Small intestine (tissue), 7 donors: ENCODE measurements around the gene NBR1. TPM values are rescaled to one million over a fixed set of nuclear protein-coding genes. Genes with fewer than 3 reads are reported as not detected.
"Not testable (repeated sequence)": the region's sequence is repeated elsewhere in the genome, so short reads cannot be mapped to it uniquely, and the experiment has no call there.

ENCODE experiments used
- DNase-seq, 2 donors: peaks; one replicate each; pipeline versions ENCODE4 v3.0.0 to v3.0.0-alpha.2; 2013
- FAIRE-seq: peaks from 2 replicates; lab custom pipeline; 2012; peaks lifted over from hg19 to GRCh38; lab: Jason Lieb, UNC
- H3K27ac ChIP-seq, 3 donors: one replicate each; pipeline ENCODE4 v1.5.1; 2013; ENCODE audit warnings: low read length in 2 of 3, mild to moderate bottlenecking in 2 of 3, control low read depth in 1 of 3, inconsistent platforms in 1 of 3, low read depth in 1 of 3, moderate library complexity in 1 of 3
- H3K27me3 ChIP-seq, 3 donors: one replicate each; pipeline ENCODE4 v1.6.1; 2013; ENCODE audit warnings: low read length in 3 of 3, inconsistent platforms in 1 of 3; ENCODE audit not compliant: control insufficient read depth in 3 of 3, insufficient read depth in 3 of 3
- H3K36me3 ChIP-seq, 3 donors: one replicate each; pipeline ENCODE4 v1.6.1; 2013; ENCODE audit warnings: low read length in 3 of 3, inconsistent platforms in 1 of 3, low read depth in 1 of 3, mild to moderate bottlenecking in 1 of 3, moderate library complexity in 1 of 3; ENCODE audit not compliant: control insufficient read depth in 3 of 3, insufficient read depth in 2 of 3
- H3K4me1 ChIP-seq, 3 donors: one replicate each; pipeline ENCODE4 v1.6.1; 2013; ENCODE audit warnings: low read length in 2 of 3, inconsistent platforms in 1 of 3, low read depth in 1 of 3, mild to moderate bottlenecking in 1 of 3, moderate library complexity in 1 of 3; ENCODE audit not compliant: control insufficient read depth in 3 of 3, insufficient read depth in 2 of 3
- H3K4me3 ChIP-seq, 3 donors: one replicate each; pipeline ENCODE4 v1.5.1; 2013; ENCODE audit warnings: low read length in 3 of 3, control low read depth in 1 of 3, inconsistent platforms in 1 of 3, low read depth in 1 of 3, mild to moderate bottlenecking in 1 of 3, moderate library complexity in 1 of 3
- H3K9me3 ChIP-seq, 2 donors: one replicate each; pipeline ENCODE4 v1.6.1; 2013; ENCODE audit warnings: low read depth in 1 of 2, low read length in 1 of 2; ENCODE audit not compliant: control insufficient read depth in 2 of 2, insufficient read depth in 1 of 2
- WGBS, 3 donors: extraction: QIAGEN DNeasy Blood & Tissue Kit; methylation state at CpG; one replicate each; pipeline ENCODE4 v1.1.7; 2013; 5-methylcytosine and 5-hydroxymethylcytosine counted together
- polyA plus RNA-seq, 4 donors: library from polyadenylated mRNA; stranded (reverse) in 3 of 4; unstranded in 1 of 4; fragments of 200-250 nt in 3 of 4; fragments of 120-200 nt in 1 of 4; gene quantifications; one replicate each; pipeline versions ENCODE4 v1.2.1 to v1.2.3, GENCODE V29; 2013
- donor health status: healthy with polysubstance abuse.
- donor health status: control.
- donor health status: control.
- donor health status: Bipolar disorder and iron deficiency.
- donor health status: healthy.

NBR1 gene
- polyA plus RNA-seq, 4 donors, result 42.7 to 142 (median 68.6) TPM

GRCh38 chr17:43169561-43170139 is 1.4 kb upstream of the NBR1 start:
- peak in 1 of 2 donors; percentile 7 for DNase-seq
- 0 to 2% (median 1%) methylated on average over 29 of the region's 29 CpGs for WGBS, 3 donors
- no peak for FAIRE-seq
- Histone ChIP-seq H3K4me1 (peaks cover 0 to 14% (median 2%) of the 10 kb centered on the region in 3 donors), H3K27me3 (no peaks in the 10 kb centered on the region), H3K9me3 (no peaks in the 10 kb centered on the region), H3K27ac (peak overlapping the region; percentile 72 to 97 (median 92)), H3K36me3 (peaks cover 0 to 9% (median 0%) of the 10 kb centered on the region in 3 donors), H3K4me3 (peak overlapping the region; percentile 54 to 79 (median 72))

GRCh38 chr17:43170140-43170765 is 761 bp upstream of the NBR1 start:
- peaks cover 0 to 9% (median 0%) of the 10 kb centered on the region in 3 donors for H3K36me3 ChIP-seq
- H3K4me3 ChIP-seq, result peak overlapping the region; percentile 54 to 79 (median 72)
- H3K27ac ChIP-seq, result peak overlapping the region; percentile 92 to 98 (median 97)
- DNase-seq, result peak; percentile 97 to 99
- H3K27me3 ChIP-seq, result no peaks in the 10 kb centered on the region
- H3K4me1 ChIP-seq, result peaks cover 0 to 20% (median 2%) of the 10 kb centered on the region in 3 donors
- WGBS, 3 donors, result 0 to 1% (median 0%) methylated on average over 27 of the region's 27 CpGs
- FAIRE-seq, result no peak
- H3K9me3 ChIP-seq, result no peaks in the 10 kb centered on the region

GRCh38 chr17:43171586-43172487 is 823 bp downstream of the NBR1 start:
- Histone ChIP-seq H3K4me1 (peaks cover under 1 to 26% (median 2%) of the 10 kb centered on the region in 3 donors), H3K27ac (peak overlapping the region; percentile 91 to 97 (median 92)), H3K27me3 (no peaks in the 10 kb centered on the region), H3K4me3 (peak overlapping the region; percentile 69 to 79 (median 72)), H3K9me3 (no peaks in the 10 kb centered on the region), H3K36me3 (peaks cover 0 to 9% (median 0%) of the 10 kb centered on the region in 3 donors)
- 4 to 8% (median 5%) methylated on average over 12 of the region's 12 CpGs for WGBS, 3 donors
- FAIRE-seq (no peak), DNase-seq (peak; percentile 57 to 74)

- peak overlapping the region in 1 of 3 donors; percentile 4 for H3K4me3 ChIP-seq
- H3K27ac ChIP-seq, result peak overlapping the region; percentile 24 to 84 (median 73)
- peak; percentile 3 to 18 for DNase-seq
- no peaks in the 10 kb centered on the region for H3K27me3 ChIP-seq
- H3K9me3 ChIP-seq, result no peaks in the 10 kb centered on the region
- H3K36me3 ChIP-seq, result peaks cover 0 to 20% (median 5%) of the 10 kb centered on the region in 3 donors
- 45 to 57% (median 54%) methylated on average over 4 of the region's 4 CpGs for WGBS, 3 donors
- no peak for FAIRE-seq
- H3K4me1 ChIP-seq, result peaks cover 2 to 40% (median 2%) of the 10 kb centered on the region in 3 donors
Observed at GRCh38 chr17:43175213-43176118, 4.5 kb downstream of the NBR1 start.

GRCh38 chr17:43176119-43176570 is 5.1 kb downstream of the NBR1 start:
- 1 to 34% (median 16%) methylated on average over 2 of the region's 2 CpGs for WGBS, 3 donors
- FAIRE-seq (peak; percentile 19), DNase-seq (peak; percentile 86 to 96)
- Histone ChIP-seq H3K36me3 (peaks cover 4 to 25% (median 8%) of the 10 kb centered on the region in 3 donors), H3K4me3 (no peak overlapping the region), H3K27ac (peak overlapping the region in 2 of 3 donors; percentile 73 to 84), H3K27me3 (no peaks in the 10 kb centered on the region), H3K4me1 (peaks cover 2 to 40% (median 2%) of the 10 kb centered on the region in 3 donors), H3K9me3 (no peaks in the 10 kb centered on the region)

- H3K4me3 ChIP-seq, result no peak overlapping the region
- FAIRE-seq (no peak), DNase-seq (no peak)
- H3K27ac ChIP-seq, result no peak overlapping the region
- no peaks in the 10 kb centered on the region for H3K27me3 ChIP-seq
- WGBS, 3 donors, result 91 to 96% (median 96%) methylated on average over 3 of the region's 3 CpGs
- H3K36me3 ChIP-seq, result peaks cover 4 to 67% (median 17%) of the 10 kb centered on the region in 3 donors
- peaks cover 0 to under 1% (median 0%) of the 10 kb centered on the region in 3 donors for H3K4me1 ChIP-seq
- no peaks in the 10 kb centered on the region for H3K9me3 ChIP-seq
Observed at GRCh38 chr17:43183921-43184320, 12.9 kb downstream of the NBR1 start.

- H3K9me3 ChIP-seq, FAIRE-seq, H3K27ac ChIP-seq, H3K4me1 ChIP-seq, H3K4me3 ChIP-seq, H3K27me3 ChIP-seq, DNase-seq: not testable (repeated sequence)
- H3K36me3 ChIP-seq, result peaks cover 12 to 73% (median 30%) of the 10 kb centered on the region in 3 donors
- WGBS, 3 donors, result 66 to 85% (median 82%) methylated on average over 5 of the region's 5 CpGs
Observed at GRCh38 chr17:43186656-43187055, 15.6 kb downstream of the NBR1 start.
